Stimulated activated CD8-positive, alpha-beta memory T cell treated with anti-CD3 and anti-CD28 coated beads, Interleukin-2, amount 100 ng/mL, for 48 hours (primary cell): Measurements from ENCODE around the gene PSMD12.
A peak's percentile ranks its signal among the peaks of the same experiment; 100 is the strongest.
"Not testable (repeated sequence)": the region's sequence is repeated elsewhere in the genome, so short reads cannot be mapped to it uniquely, and the experiment has no call there.

Experiments
- DNase-seq, 2 donors: peaks; one replicate each; pipeline ENCODE4 v3.0.0-alpha.2; 2020; ENCODE audit warnings: low read depth in 2 of 2

PSMD12 gene

DNA sequence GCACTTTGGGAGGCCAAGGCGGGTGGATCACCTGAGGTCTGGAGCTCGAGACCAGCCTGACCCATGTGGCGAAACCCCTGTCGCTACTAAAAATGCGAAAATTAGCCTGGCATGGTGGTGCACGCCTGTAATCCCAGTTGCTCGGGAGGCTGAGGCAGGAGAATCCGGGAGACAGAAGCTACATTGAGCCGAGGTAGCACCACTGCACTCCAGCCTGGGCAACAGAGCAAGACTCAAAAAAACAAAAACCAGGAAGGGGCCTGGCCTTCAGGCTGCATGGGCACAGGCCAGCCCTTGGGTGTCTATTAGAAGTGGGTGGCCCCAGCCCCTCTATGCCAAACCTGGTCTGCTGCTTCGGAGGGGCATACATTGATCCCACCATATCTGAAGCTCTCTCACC, 56.0 kb downstream of the PSMD12 start:
- DNase-seq: no peak

DNA sequence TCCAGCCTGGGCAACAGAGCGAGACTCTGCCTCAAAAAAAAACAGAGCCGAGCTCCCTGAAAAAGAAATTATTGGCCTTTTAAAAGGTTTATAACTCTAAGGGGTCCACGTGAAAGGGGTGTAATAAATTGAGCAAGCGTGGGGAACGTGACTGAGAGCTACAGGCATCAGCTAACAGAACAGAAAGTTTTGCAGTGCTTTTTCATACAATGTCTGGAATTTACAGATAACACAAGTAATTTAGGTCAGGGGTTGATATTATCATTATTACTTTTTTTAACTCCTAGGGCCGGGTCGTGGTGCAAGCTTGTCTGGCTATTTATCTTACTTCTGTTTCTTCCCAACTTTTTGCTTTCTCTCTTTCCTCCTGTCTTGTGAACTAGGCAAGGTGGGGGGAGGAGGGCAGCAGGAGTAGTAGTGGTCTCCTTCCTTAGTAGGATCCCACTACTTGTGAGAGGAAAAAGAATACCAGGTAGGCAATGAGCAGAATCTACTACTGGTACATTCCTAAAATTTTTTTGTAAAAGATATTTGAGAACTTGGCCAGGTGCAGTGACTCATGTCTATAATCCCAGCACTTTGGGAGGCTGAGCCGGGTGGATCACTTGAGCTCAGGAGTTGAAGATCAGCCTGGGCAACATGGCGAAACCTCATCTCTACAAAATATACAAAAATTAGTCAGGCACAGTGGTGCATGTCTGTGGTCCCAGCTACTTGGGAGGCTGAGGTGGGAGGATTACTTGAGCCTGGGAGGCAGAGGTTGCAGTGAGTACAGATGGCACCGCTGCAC, 60.7 kb downstream of the PSMD12 start:
- not testable (repeated sequence) for DNase-seq

DNA sequence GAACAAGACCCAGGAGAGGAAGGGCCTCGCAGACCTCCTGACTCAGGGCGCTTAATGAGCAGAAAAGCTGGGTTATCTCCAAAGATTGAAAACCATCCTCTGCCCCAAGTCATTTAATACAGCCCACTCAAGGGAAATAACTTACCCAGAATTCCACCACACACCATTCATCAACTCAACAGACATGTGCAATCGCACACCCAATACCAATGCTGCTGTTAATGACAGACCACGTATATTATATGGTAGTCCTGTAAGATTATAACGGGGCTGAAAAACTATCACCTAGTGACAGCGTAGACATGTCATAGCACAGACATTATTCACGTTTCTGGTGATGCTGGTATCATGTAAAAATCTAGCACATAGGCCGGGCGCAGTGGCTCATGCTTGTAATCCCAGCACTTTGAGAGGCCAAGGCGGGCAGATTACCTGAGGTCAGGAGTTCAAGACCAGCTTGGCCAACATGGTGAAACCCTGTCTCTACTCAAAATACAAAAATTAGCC, 68.9 kb downstream of the PSMD12 start:
- DNase-seq: no peak

DNA sequence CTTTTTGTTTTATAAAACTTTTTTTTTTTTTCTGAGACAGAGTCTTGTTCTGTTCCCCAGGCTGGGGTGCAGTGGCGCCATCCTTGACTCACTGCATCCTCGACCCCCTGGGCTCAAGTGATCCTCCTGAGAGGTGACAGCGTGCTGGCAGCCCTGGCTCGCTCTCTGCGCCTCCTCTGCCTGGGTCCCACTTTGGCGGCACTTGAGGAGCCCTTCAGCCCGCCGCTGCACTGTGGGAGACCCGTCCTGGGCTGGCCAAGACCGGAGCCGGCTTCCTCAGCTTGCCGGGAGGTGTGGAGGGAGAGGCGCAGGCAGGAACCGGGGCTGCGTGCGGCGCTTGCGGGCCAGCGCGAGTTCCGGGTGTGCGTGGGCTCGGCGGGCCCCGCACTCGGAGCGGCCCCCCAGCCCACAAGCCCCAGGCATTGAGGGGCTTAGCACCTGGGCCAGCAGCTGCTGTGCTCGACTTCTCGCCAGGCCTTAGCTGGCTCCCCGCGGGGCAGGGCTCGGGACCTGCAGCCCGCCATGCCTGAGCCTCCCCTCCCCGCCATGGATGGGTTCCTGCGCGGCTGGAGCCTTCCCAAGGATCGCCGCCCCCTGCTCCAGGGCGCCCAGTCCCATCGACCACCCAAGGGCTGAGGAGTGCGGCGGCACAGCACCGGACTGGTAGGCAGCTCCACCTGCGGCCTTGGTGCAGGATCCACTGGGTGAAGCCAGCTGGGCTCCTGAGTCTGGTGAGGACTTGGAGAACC, 71.8 kb downstream of the PSMD12 start:
- no peak for DNase-seq

DNA sequence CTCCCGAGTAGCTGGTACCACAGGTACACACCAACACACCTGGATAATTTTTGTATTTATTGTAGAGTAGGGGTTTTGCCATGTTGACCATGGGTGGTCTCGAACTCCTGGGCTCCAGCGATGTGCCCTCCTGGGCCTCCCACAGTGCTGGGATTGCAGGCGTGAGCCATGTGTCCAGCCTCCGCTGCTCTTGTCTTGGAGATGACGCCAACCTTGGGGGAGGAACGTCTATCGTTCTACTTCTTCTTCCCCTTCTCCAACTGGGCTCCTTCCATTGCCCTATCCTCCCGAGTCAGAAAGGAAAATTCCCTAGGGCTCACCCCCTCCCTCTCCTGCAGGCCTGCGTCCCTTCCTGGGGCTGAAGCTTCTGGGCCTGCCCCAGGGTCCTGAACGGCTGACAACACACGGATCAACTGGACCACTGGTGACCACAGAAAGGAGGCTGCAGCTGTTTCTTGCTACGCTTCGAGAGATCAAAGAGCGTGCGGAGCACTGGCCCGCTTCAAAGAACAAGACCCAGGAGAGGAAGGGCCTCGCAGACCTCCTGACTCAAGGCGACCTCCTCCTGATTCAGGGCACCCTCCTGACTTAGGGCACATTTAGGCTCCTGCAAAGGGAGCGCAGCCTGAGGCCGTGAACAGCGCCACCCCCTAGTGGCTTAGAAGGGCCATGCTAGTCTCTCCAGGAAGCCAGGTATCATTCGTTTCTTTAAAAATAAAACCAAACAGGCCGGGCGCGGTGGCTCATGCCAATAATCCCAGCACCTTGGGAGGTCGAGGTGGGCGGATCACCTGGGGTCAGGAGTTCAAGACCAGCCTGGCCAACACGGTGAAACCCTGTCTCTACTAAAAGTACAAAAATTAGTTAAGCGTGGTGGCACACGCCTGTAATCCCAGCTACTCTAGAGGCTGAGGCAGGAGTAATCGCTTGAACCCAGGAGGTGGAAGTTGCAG, 72.8 kb downstream of the PSMD12 start:
- DNase-seq: peak; percentile 34 to 53

DNA sequence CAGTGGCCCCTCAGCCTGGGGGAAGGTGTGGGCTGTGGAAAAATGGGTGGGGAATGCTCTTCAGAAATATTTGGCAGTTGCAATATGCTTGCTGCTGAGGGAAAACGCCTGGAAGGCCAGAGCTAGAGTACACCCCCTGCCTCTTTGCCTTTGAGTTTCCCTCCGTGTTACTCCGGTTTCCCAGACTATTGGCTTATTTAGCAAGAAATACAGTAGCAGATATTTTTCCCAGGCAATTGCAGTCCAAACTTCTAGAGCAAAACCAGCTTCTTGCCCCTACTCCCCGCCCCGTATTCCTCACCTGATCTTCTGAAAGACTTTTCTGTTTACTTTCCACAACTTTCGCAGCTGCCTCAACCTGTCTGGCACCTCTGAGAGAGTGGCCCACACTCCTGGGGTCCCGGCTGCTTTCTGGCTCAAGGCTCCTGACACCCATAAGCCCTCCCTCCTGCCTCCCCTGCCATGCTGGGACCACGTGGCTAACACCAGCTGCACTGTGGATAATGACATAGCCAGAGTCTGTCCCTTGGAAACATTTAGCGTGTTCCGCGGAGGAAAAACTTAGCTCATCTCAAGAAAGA, 75.6 kb downstream of the PSMD12 start:
- DNase-seq: no peak

DNA sequence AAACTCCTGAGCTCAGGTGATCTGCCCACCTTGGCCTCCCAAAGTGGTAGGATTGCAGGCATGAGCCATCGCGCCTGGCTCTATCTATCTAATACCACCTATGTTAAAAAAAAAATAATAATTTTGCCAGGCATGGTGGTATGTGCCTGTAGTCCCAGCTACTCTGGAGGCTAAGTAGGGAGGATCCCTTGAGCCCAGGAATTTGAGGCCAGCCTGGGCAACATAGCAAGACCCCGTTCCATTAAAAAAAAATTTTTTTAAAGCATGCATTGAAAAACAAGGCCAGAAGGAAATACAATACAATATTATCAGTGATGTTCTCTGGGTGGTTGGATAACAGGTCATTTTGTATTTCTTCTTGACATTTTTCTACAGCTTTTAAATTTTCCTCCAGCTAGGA, 76.1 kb downstream of the PSMD12 start:
- no peak for DNase-seq

DNA sequence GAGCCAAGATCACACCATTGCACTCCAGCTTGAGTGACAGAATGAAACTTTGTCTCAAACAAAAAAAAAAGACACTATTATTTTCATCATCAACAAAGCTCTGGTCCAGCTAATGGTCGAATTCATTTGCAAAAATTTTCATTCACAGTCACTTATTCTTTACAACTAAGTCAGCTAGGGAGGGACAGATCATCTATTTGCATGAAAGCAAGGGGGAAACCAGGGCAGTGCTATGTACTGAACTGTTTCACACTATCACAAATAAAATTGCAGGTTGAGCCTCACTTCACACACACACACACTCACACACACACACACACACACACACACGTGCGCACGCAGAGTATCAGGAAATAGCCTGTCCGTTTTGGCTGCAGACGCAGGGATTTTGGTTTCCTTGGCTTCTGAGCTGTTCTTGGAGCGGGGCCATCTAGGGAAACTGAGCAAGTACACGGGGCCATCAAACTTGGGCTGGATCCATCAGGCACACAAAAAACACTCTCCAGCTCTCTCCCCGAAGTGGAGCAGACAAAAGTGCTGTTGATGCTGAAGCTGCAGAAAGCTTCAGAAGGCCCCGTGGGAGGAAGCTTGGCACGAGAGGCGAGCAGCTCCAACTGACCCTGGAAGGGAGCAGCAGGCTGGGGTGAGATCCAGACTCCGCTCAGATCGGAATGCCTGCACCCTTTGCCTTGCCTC, 77.0 kb downstream of the PSMD12 start:
- DNase-seq: no peak
